Stimulated activated CD8-positive, alpha-beta memory T cell treated with anti-CD3 and anti-CD28 coated beads, Interleukin-7, amount 100 ng/mL, for 1 hour (primary cell): ENCODE measurements around the gene ARHGAP24.
"Not testable (repeated sequence)": the region's sequence is repeated elsewhere in the genome, so short reads cannot be mapped to it uniquely, and the experiment has no call there.

ENCODE experiments used
- DNase-seq, 2 donors: peaks; one replicate each; pipeline ENCODE4 v3.0.0-alpha.2; 2020; ENCODE audit warnings: low read depth in 2 of 2

Gene ARHGAP24

DNA sequence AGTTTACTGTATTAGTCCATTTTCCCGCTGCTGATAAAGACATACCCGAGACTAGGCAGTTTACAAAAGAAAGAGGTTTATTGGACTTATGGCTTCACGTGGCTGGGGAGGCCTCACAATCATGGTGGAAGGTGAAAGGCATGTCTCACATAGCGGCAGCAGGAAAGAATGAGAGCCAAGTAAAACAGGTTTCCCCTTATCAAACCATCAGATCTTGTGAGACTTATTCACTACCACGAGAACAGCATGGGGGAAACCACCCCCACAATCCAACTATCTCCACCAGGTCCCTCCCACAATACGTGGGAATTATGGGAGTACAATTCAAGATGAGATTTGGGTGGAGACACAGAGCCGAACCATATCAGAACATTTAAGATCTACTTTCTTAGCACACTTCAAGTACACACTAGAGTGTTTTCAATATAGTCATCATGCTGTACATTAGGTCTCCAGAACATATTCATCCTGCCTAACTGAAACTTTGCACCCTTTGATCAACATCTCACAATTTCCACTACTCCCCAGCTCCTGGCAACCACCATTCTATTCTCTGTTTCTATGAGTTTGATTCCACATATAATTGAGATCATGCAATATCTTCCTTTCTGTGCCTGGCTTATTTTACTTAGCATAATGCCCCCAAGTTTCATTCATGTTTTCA lies 341.0 kb downstream of the ARHGAP24 start:
- no peak for DNase-seq

GRCh38 chr4:85818700-85819099 lies 343.8 kb downstream of the ARHGAP24 start:
- no peak for DNase-seq

GRCh38 chr4:85820101-85820500 lies 345.2 kb downstream of the ARHGAP24 start:
- DNase-seq = not testable (repeated sequence)

GRCh38 chr4:85821688-85822455 lies 346.9 kb downstream of the ARHGAP24 start:
- DNase-seq = no peak

- no peak for DNase-seq
Measured at GRCh38 chr4:85823295-85823694, 348.3 kb downstream of the ARHGAP24 start.

GRCh38 chr4:85824166-85824945 lies 349.4 kb downstream of the ARHGAP24 start:
- DNase-seq = no peak

GRCh38 chr4:85826060-85826678 lies 351.2 kb downstream of the ARHGAP24 start:
- DNase-seq = no peak

GRCh38 chr4:85828027-85828890 lies 353.3 kb downstream of the ARHGAP24 start:
- no peak for DNase-seq

DNA sequence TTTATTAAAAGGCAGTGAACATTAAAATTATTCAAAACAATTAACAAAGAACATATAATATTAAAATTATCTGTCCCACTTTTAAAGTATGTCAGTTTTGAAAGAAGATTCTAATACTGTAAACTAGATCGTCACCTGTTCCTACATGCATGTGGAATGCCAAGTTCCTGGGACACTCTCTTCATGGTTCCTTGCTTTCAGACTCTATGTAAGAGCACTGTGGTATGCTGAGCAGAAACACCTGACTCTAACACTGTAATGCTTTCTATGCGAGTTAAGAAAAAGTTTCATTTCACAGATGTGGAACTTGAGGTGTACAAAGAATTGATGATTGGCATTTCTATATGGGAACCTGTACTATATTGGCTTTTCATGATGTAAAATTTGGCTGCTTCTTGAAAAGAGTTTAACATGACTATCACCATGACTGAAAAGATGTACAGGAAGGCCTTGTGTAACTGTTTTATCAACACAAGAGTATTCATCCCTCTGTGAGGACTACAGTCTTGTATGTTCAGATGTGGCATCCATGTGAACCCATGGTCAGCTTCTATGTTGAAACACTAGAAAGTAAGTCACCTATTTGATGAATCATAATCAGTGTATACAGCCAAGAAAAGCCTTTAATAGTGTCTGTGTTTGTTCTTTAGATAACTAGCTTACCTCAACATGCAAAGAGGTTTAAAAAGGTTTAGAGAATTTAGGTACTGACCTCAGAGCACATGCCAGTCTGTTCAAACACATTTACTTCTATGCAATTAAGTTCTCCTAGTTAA lies 354.5 kb downstream of the ARHGAP24 start:
- DNase-seq = no peak

DNA sequence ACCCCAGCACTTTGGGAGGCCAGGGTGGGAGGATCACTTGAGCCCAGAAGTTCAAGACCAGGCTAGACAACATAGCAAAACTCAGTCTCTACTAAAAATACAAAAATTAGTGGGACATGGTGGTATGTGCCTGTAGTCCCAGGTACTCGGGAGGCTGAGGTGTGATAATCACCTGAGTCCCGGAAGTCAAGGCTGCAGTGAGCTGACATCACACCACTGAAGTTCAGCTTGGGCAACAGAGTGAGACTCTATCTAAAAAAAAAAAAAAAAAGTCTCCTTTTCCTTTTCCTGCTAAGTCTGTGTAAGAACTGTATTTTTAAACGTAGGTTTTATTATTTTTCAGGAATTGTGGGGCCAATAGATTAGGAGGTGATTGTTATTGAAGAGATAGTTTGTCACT lies 356.7 kb downstream of the ARHGAP24 start:
- DNase-seq = no peak

GRCh38 chr4:85833302-85833701 lies 358.4 kb downstream of the ARHGAP24 start:
- no peak for DNase-seq

GRCh38 chr4:85834934-85835333 lies 360.0 kb downstream of the ARHGAP24 start:
- DNase-seq = no peak

GRCh38 chr4:85836588-85837438 lies 361.9 kb downstream of the ARHGAP24 start:
- no peak for DNase-seq

- no peak for DNase-seq
Measured at GRCh38 chr4:85837439-85837733, 362.4 kb downstream of the ARHGAP24 start.

- not testable (repeated sequence) for DNase-seq
Measured at GRCh38 chr4:85839981-85840451, 365.1 kb downstream of the ARHGAP24 start.

GRCh38 chr4:85842540-85842939 lies 367.6 kb downstream of the ARHGAP24 start:
- DNase-seq = no peak

DNA sequence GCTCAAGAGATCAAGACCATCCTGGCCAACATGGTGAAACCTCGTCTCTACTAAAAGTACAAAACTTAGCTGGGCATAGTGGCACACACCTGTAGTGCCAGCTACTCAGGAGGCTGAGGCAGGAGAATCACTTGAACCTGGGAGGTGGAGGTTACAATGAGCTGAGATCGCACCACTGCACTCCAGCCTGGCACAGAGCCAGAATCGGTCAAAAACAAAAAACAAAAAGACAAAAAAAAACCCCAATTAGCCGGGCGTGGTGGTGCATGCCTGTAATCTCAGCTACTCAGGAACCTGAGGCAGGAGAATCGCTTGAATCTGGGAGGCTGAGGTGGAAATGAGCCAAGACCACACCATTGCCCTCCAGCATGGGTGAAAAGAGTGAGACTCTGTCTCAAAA lies 378.8 kb downstream of the ARHGAP24 start:
- DNase-seq = not testable (repeated sequence)

- DNase-seq = no peak
Measured at GRCh38 chr4:85854546-85854945, 379.6 kb downstream of the ARHGAP24 start.

DNA sequence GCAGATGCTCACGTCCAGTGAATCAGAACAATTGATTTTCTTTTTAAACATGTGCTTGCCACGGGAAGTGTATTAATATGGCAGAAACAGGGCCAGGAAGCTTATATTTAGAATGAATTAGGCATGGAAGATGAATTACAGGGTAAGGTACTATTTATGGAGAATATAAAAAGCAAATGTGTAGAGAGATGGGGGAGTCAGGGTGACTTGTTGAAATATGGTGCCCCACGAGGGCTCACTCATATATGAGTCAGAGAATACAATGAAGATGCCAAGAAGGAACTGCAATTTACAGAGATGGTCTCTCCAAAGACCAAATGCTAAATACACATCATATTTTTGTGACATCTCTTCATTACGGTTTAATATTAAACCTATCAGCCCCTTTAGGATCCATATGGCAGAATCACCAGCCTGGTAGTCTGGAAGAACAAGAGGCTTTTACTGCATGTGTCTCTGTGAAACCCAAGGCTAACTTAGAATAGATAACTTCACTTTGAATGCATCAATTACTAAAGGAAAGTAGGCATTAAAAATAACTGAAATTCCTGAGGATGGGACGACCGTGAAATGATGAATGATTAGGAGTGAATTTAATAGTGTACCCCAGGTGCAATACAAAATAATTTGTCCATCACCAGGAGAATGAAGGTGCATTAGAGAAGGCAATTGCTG lies 385.3 kb downstream of the ARHGAP24 start:
- no peak for DNase-seq
